GM12872 (cell line): ENCODE results near the gene XRN2.

Experiments used
- CTCF ChIP-seq: IDR thresholded peaks from 3 replicates; pipeline ENCODE4 v1.5.1; 2011; ENCODE audit warnings: low read depth, mild to moderate bottlenecking, low read length, moderate library complexity; ENCODE audit not compliant: insufficient read depth

Gene XRN2

GRCh38 chr20:21339499-21339898, 36.4 kb downstream of the XRN2 start:
- no peak for TF ChIP-seq CTCF

- TF ChIP-seq CTCF: no peak
Measured at GRCh38 chr20:21340991-21341697, 38.0 kb downstream of the XRN2 start.

- TF ChIP-seq CTCF: no peak
Measured at GRCh38 chr20:21342656-21343345, 39.7 kb downstream of the XRN2 start.

GRCh38 chr20:21344206-21344900, 41.2 kb downstream of the XRN2 start:
- TF ChIP-seq CTCF: no peak

- no peak for TF ChIP-seq CTCF
Measured at GRCh38 chr20:21344961-21345360, 41.8 kb downstream of the XRN2 start.

- TF ChIP-seq CTCF: no peak
Measured at GRCh38 chr20:21352703-21353102, 49.6 kb downstream of the XRN2 start.

- TF ChIP-seq CTCF: no peak
Measured at GRCh38 chr20:21353236-21353635, 50.1 kb downstream of the XRN2 start.
